Measurements from ENCODE around the gene SEPTIN7. TPM values are rescaled to one million over a fixed set of nuclear protein-coding genes. Genes with fewer than 3 reads are reported as not detected.

Gene SEPTIN7
- total and polyA plus RNA-seq, 9 of the 15 experiments (the other 6 are each of a cell fraction or from before 2014, with no cell fraction given) = 95.0 to 268 (median 163) TPM

- Histone ChIP-seq H3K9ac (ENCODE audit: insufficient read depth in 1 of 2, low read depth in 2 of 2, low read length in 2 of 2) (no peak overlapping the region), H3K36me3 (ENCODE audit: control insufficient read depth, insufficient read depth, low read length) (no peaks in the 10 kb centered on the region), H3K9me3 (replicated peaks; ENCODE audit: control insufficient read depth, insufficient read depth, low read depth, low read length) (no peaks in the 10 kb centered on the region), H4K20me1 (replicated peaks; ENCODE audit: control insufficient read depth, insufficient read depth, low read length) (no peaks in the 10 kb centered on the region), H3K27me3 (ENCODE audit: control insufficient read depth in 2 of 2, insufficient read depth in 2 of 2, low read length in 2 of 2) (peaks cover 0 to 3% of the 10 kb centered on the region in 2 experiments; a peak in 2 of 5 replicates), H3K9me1 (ENCODE audit: control insufficient read depth, insufficient read depth, low read length) (no peaks in the 10 kb centered on the region), H3K79me2 (ENCODE audit: control insufficient read depth, insufficient read depth, low read length) (no peaks in the 10 kb centered on the region), H2AFZ (ENCODE audit: low read depth, low read length) (no peak overlapping the region), H3K4me1 (replicated peaks in 1 of 2; ENCODE audit: control insufficient read depth in 2 of 2, insufficient read depth in 2 of 2, low read length in 2 of 2) (no peaks in the 10 kb centered on the region; a peak in 1 of 5 replicates), H3K4me3 (no peak overlapping the region), H3K4me2 (ENCODE audit: insufficient read depth, low read length) (no peak overlapping the region), H3K27ac (ENCODE audit: extremely low read depth, low read depth, low read length) (no peak overlapping the region)
- WGBS (ENCODE audit: insufficient coverage, low coverage, missing lambda C conversion rate) = 2% methylated on average over 7 of the region's 7 CpGs
- no peak for TF ChIP-seq ADNP (tag; IDR thresholded peaks at IDR 0.05)
- no peak for TF ChIP-seq ZNF717 (CRISPR knock-in tag; IDR thresholded peaks at IDR 0.05)
- no peak for TF ChIP-seq MAX (CRISPR knock-in tag; IDR thresholded peaks at IDR 0.05)
- TF ChIP-seq HEY1 (CRISPR knock-in tag; IDR thresholded peaks at IDR 0.05; ENCODE audit: borderline replicate concordance) = no peak
- TF ChIP-seq ZEB2 (IDR thresholded peaks at IDR 0.05) = no peak
- BruUV-seq (replicated peaks) = no TSS peak
- DNase-seq (ENCODE audit: extremely low read depth in 1 of 4, low spot score in 3 of 4) = no peak
- ChIA-PET POLR2A (no interaction called here), CTCF (ENCODE audit: low intra/inter-chr PET ratio) (no interaction called here)
- in situ Hi-C loops (cut with MboI) (no loop called here), intact Hi-C loops (cut with micrococcal nuclease) (no loop called here)
- FAIRE-seq = no peak
- ATAC-seq = no peak
Measured at GRCh38 chr7:35760143-35760745, 40.6 kb upstream of the SEPTIN7 start.

All from K562 (cell line).